Right atrium auricular region (tissue), 2 donors: ENCODE data around the gene QRICH1. TPM values are rescaled to one million over a fixed set of nuclear protein-coding genes. Genes with fewer than 3 reads are reported as not detected.

Experiments used
- DNase-seq: peaks from one replicate; pipeline ENCODE4 v3.0.0-alpha.2; 2019; ENCODE audit warnings: low spot score
- H3K27ac ChIP-seq, 2 donors: fragments of 200-600 bp; sonication (generic); 1 replicate in 1 of 2; 2 replicates in 1 of 2; pipeline ENCODE4 v1.5.1; 2016 to 2019
- H3K27me3 ChIP-seq, 2 donors: fragments of 200-600 bp; sonication (generic); one replicate each; pipeline versions ENCODE4 v1.5.1 to v1.6.0; 2017 to 2019
- H3K36me3 ChIP-seq: fragments of 200-600 bp; sonication (generic); one replicate; pipeline ENCODE4 v1.5.1; 2016
- H3K4me1 ChIP-seq, 2 donors: fragments of 200-600 bp; sonication (generic); one replicate each; pipeline versions ENCODE4 v1.5.1 to v1.6.0; 2017 to 2019
- H3K4me3 ChIP-seq, 2 donors: fragments of 200-600 bp; sonication (generic); 1 replicate in 1 of 2; 2 replicates in 1 of 2; pipeline ENCODE4 v1.5.1; 2017 to 2019; ENCODE audit warnings: mild to moderate bottlenecking in 1 of 2, moderate library complexity in 1 of 2
- H3K9me3 ChIP-seq, 2 donors: fragments of 200-600 bp; sonication (generic); one replicate each; pipeline ENCODE4 v1.5.1; 2019
- total RNA-seq, 2 donors: library from RNA; depleted of rRNA; stranded (reverse); fragments of >200 nt; gene quantifications; one replicate each; pipeline ENCODE4 v1.1.0, GENCODE V29; 2016
- TF ChIP-seq, protein P1 (sequence below), 2 donors: fragments of 200-600 bp; sonication (generic); IDR thresholded peaks; one replicate each; pipeline ENCODE4 v1.5.1; 2019; ENCODE audit warnings: antibody characterized with exemption in 2 of 2

The QRICH1 gene
- total RNA-seq, 2 donors from 2014 or later = 39.1 to 46.8 TPM

DNA sequence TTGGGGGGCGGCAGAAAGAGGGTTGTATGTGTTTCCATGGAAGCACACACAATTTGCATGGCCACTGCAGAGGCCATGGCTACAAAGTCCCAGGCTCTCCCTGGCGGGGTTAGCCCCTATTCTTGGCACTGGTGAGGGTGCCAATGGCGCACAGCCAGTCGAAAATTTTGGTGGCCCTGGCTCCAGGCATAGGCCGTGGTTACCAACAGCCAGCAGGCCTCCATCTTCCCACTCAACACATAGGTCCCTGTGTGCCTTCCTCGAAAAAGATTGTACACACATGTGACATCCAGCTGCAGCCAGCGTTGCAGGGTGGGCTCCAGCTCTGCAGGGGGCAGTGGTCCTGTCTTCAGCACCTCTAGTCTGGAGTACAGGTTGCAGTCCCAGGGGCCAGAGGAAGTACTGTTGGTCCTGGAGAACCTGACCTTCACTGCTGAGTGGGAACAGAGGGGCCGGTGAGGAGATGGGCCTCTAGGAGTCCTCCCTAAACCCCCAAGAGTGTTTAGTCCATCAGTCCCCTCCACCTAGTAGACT lies 96.7 kb downstream of the QRICH1 start:
- no peaks in the 10 kb centered on the region for H3K9me3 ChIP-seq
- no peak overlapping the region for H3K4me3 ChIP-seq
- H3K27ac ChIP-seq = no peak overlapping the region
- H3K4me1 ChIP-seq = peaks cover 0 to 9% of the 10 kb centered on the region in 2 donors
- peaks cover 17% of the 10 kb centered on the region for H3K36me3 ChIP-seq
- H3K27me3 ChIP-seq = no peaks in the 10 kb centered on the region
- no peak for DNase-seq
- TF ChIP-seq, protein P1, sequence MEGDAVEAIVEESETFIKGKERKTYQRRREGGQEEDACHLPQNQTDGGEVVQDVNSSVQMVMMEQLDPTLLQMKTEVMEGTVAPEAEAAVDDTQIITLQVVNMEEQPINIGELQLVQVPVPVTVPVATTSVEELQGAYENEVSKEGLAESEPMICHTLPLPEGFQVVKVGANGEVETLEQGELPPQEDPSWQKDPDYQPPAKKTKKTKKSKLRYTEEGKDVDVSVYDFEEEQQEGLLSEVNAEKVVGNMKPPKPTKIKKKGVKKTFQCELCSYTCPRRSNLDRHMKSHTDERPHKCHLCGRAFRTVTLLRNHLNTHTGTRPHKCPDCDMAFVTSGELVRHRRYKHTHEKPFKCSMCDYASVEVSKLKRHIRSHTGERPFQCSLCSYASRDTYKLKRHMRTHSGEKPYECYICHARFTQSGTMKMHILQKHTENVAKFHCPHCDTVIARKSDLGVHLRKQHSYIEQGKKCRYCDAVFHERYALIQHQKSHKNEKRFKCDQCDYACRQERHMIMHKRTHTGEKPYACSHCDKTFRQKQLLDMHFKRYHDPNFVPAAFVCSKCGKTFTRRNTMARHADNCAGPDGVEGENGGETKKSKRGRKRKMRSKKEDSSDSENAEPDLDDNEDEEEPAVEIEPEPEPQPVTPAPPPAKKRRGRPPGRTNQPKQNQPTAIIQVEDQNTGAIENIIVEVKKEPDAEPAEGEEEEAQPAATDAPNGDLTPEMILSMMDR (IDR thresholded peaks at IDR 0.05) = no peak

DNA sequence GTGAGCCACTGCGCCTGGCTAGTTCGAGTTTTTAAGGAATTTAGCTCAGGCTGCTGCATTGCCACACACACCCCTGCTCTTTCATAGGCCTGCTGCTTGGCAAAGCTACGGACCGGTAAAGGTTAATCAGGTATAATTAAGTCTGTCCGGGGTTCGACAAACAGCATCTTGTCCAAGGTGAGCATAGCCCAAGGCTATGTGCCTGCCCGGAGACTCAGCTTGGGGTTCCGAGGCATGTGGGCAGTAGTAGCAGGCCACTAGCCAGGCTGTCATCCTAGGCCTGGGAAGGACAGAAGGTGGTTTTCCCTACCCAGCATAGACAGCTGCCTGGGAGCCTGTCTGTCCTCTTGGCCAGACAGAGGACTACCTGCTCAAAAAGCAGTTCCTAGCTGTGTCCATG lies 97.2 kb downstream of the QRICH1 start:
- TF ChIP-seq, protein P1 (IDR thresholded peaks at IDR 0.05) = no peak
- no peak for DNase-seq
- Histone ChIP-seq H3K9me3 (no peaks in the 10 kb centered on the region), H3K27me3 (no peaks in the 10 kb centered on the region), H3K4me1 (peaks cover 0 to 14% of the 10 kb centered on the region in 2 donors), H3K27ac (no peak overlapping the region), H3K36me3 (peaks cover 17% of the 10 kb centered on the region), H3K4me3 (no peak overlapping the region)

DNA sequence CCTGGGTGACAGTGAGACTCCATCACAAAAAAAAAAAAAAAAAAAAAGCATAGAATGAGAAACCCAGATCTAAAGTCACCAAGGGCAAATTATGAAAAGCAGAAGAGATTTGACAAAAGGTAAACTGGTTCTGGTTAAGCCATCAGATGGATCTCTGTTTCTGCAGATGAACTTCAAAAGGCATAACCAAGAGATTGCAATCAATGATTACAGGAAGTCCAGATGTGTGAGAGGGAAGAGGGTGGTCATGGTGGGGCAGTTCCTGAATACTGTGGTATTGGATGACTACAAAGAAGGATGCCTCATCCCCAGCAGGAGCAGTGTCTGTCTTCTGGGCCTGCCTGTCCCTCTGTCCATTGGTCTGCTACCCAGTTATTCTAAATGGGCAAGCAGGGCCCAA lies 100.0 kb downstream of the QRICH1 start:
- TF ChIP-seq, protein P1 (IDR thresholded peaks at IDR 0.05) = no peak
- H3K9me3 ChIP-seq = no peaks in the 10 kb centered on the region
- no peaks in the 10 kb centered on the region for H3K27me3 ChIP-seq
- H3K4me1 ChIP-seq = peaks cover 0 to 31% of the 10 kb centered on the region in 2 donors
- H3K36me3 ChIP-seq = peaks cover 17% of the 10 kb centered on the region
- no peak for DNase-seq
- no peak overlapping the region for H3K4me3 ChIP-seq
- H3K27ac ChIP-seq = no peak overlapping the region

DNA sequence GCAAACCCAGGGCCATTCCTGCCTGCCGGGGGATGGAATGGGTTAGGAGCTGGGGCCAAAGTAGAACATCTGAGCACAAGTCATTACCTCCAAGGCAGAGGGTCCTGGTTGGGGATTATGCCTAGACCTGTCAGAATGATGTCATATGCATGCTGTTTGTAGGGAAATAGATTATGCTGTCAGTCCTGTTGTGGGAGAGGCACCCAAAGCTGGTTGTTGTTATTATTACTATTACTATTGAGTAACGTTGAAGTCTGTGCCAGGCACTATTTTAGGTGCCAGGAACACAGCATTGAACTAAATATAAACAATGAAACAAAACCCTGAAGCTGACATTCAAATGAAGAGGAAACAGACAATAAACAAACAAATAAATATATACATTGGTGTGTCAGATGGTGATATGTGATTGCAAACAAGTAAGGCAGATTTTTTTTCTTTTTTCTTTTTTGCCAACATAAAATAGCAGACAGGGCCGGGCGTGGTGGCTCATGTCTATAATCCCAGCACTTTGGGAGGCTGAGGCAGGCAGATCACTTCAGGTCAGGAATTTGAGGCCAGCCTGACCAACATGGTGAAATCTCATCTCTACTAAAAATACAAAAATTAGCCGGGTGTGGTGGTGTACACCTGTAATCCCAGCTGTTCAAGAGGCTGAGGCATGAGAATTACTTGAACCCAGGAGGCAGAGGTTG lies 101.9 kb downstream of the QRICH1 start:
- TF ChIP-seq, protein P1 (IDR thresholded peaks at IDR 0.05) = no peak
- H3K4me1 ChIP-seq = peaks cover 0 to 25% of the 10 kb centered on the region in 2 donors
- H3K4me3 ChIP-seq = no peak overlapping the region
- no peak overlapping the region for H3K27ac ChIP-seq
- no peak for DNase-seq
- H3K9me3 ChIP-seq = no peaks in the 10 kb centered on the region
- peaks cover 15% of the 10 kb centered on the region for H3K36me3 ChIP-seq
- H3K27me3 ChIP-seq = no peaks in the 10 kb centered on the region

- Histone ChIP-seq H3K27me3 (no peaks in the 10 kb centered on the region), H3K9me3 (no peaks in the 10 kb centered on the region), H3K27ac (peak overlapping the region; percentile 84 to 93), H3K4me3 (peak overlapping the region; percentile 64 to 90), H3K36me3 (peaks cover 14% of the 10 kb centered on the region), H3K4me1 (peaks cover 0 to 25% of the 10 kb centered on the region in 2 donors)
- no peak for DNase-seq
- TF ChIP-seq, protein P1 (IDR thresholded peaks at IDR 0.05) = peak in 1 of 2 donors; percentile 9
Measured at GRCh38 chr3:48990636-48991469, 103.0 kb downstream of the QRICH1 start.
